ENCODE results near the gene FAM219B.

The FAM219B gene

DNA sequence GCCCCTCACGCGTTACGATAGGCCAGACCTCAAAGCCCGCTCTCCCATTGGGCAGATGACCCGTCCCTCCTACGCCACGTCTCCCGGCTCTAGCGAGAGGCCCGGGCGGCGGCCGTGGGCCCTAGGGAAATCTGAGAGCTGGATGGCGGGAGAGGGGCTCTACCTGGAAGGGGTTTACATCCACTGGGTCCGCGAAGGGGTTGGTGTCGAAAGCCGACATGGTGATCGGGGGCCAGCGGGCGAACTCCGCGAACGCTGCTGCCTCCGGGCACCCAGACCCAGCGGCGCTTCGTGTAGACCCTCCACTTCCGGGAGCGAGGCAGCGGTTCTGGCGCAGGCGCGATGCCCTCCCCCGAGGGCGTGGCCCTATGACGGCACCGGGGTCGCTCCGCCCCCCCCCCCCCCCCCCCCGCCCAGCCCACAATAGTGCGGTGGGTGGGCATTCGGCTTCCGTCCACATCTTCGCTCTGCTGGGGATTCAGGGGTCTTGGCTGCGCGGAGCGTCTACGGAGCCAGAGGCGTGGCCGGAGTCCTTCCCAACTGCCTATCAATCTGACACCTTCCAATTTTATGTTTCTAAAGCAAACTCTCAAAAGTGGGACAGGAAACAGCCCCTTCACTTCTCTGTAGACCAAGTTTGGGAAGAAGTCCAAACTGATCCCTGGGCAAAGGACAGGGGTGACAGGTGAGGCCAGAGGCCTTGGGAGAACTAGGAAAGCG lies 33.5 kb downstream of the FAM219B start, which contains the start of gene SCAMP2:
Gene SCAMP2, minus strand, starts transcription at position 330 of the 720 bp plus-strand sequence. Its CDS starts 110 bp downstream, at position 220.
- DNase-seq (ENCODE audit: low read depth, low spot score) = peak; percentile 93

DNA sequence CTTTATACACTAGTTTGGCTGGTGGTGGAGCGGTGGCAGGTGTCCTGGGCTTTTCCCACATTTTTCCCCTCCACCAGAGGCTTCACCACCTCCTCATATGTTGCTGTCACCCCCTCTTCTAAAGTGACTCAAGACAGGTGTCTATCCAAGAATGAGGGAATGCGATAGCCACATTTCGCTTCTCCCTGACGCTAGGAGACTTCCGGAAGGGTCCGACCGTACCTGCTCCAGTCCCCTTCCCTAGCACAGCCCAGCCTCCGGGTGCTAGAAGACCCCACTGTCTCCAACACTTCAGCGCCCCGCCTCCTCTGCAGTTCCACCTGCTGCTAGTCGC lies 34.0 kb downstream of the FAM219B start:
- DNase-seq (ENCODE audit: low read depth, low spot score) = no peak

GRCh38 chr15:74870436-74871215 lies 36.0 kb downstream of the FAM219B start:
- no peak for DNase-seq (ENCODE audit: low read depth, low spot score)

DNA sequence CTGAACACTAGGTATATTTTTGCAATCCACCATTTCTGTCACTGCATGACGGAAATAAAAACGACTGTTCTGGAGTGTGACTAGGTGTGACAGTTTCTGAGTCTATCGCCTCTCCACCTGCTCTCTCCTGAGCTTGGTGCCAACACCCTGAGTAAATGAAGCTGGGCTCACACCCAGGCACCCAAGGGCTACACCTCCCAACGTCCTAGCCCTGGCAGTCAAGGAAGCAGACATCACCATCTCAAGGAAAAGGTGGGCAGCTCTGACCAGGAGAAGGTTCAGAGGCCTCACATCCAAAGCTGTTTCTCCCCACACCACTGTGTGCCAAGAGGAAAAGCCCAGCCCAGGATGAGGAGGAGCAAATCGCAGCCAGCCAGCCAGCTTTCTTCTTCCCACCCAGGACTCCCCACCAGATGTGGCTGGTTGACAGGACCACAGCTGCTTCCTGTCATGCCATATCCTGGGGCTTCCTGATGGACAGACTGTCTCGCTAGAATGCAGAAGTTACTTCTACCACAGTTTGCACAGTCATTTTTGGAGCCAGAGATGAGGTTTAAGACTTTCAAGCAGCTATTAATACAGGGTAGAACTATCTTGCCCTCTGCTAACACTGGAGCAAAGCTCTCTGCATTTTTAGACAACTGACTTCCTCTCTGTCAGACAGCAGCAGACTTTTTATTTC lies 36.8 kb downstream of the FAM219B start:
- DNase-seq (ENCODE audit: low read depth, low spot score) = no peak

GRCh38 chr15:74869372-74869725 lies 37.3 kb downstream of the FAM219B start:
- no peak for DNase-seq (ENCODE audit: low read depth, low spot score)

- DNase-seq (ENCODE audit: low read depth, low spot score) = no peak
These were observed 38.6 kb downstream of the FAM219B start for GRCh38 chr15:74868059-74868458.

GRCh38 chr15:74867466-74868038 lies 39.1 kb downstream of the FAM219B start:
- no peak for DNase-seq (ENCODE audit: low read depth, low spot score)

DNA sequence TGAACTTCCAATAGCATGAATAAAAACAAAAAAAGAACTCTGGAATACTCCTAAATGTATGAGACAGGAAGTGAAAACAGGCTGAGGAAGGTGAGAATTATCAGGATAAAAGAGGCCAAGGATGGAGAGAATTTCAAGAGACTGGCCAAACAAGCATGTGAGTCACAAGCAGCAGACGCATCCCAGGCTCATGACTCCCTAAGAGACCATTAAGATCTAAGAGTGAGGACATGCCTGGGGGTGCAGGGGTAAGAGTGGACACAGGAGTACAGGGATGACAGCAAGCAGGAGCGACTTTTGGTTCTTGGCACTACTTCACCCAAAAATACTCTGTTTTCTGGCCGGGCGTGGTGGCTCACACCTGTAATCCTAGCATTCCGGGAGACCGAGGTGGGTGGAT lies 40.6 kb downstream of the FAM219B start:
- no peak for DNase-seq (ENCODE audit: low read depth, low spot score)

- no peak for DNase-seq (ENCODE audit: low read depth, low spot score)
These were observed 41.3 kb downstream of the FAM219B start for GRCh38 chr15:74865316-74865715.

GRCh38 chr15:74864296-74864695 lies 42.4 kb downstream of the FAM219B start:
- no peak for DNase-seq (ENCODE audit: low read depth, low spot score)

- no peak for DNase-seq (ENCODE audit: low read depth, low spot score)
These were observed 43.2 kb downstream of the FAM219B start for GRCh38 chr15:74863239-74864056.

DNA sequence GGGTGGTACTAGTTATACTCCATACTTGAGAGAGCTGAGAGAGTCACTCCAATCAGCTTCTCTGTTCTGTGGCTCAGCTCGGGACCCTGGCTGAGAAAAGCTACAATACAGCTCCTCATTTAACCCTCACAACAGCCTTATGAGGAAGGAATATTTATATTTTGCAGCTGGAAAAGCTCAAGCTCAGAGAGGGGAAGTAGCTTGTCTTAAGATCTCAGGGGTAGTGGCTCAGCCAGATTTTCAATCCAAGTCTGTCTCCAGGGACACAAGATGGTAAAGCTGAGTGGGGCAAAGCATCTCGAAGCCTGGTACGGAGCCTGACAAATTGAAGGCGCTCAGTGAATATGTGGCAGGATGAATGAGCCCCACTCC lies 48.3 kb downstream of the FAM219B start:
- DNase-seq (ENCODE audit: low read depth, low spot score) = no peak

GRCh38 chr15:74857671-74858368 lies 48.8 kb downstream of the FAM219B start:
- DNase-seq (ENCODE audit: low read depth, low spot score) = no peak

GRCh38 chr15:74857082-74857655 lies 49.5 kb downstream of the FAM219B start:
- no peak for DNase-seq (ENCODE audit: low read depth, low spot score)

DNA sequence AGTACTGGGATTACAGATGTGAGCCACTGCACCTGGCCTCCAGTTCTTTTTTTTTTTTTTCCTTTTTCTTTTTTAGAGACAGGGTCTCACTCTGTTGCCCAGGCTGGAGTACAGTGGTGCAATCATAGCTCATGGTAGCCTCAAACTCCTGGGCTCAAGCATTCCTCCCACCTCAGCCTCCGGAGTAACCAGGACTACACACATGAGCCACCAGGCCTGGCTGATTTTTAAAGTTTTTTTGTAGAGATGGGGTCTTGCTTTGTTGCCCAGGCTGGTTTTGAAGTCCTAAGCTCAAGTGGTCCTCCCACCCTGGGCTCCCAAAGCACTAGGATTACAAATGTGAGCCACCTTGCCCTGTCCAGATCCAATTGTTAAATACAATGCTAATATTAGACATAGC lies 50.1 kb downstream of the FAM219B start:
- no peak for DNase-seq (ENCODE audit: low read depth, low spot score)

DNA sequence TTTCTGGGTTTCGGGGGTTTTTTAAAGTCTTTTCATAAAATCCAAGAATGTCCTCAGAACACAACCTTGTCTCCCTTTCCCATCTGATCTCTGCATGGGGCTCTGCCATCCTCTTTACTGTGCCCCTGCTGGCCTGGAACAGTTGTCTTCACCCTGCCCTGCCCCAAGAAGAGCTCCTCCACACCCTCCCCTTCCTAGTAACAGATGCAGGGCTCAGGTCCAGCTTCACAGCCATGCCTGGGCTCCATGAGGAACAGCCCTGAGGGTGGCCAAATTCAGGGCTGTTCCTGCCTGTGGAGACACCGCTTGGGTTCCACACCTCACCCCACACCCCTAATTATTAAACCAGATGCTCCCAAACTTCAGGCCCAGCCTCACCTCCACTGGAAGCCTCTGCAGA lies 50.8 kb downstream of the FAM219B start:
- DNase-seq (ENCODE audit: low read depth, low spot score) = no peak

- no peak for DNase-seq (ENCODE audit: low read depth, low spot score)
These were observed 52.1 kb downstream of the FAM219B start for GRCh38 chr15:74854453-74855022.

DNA sequence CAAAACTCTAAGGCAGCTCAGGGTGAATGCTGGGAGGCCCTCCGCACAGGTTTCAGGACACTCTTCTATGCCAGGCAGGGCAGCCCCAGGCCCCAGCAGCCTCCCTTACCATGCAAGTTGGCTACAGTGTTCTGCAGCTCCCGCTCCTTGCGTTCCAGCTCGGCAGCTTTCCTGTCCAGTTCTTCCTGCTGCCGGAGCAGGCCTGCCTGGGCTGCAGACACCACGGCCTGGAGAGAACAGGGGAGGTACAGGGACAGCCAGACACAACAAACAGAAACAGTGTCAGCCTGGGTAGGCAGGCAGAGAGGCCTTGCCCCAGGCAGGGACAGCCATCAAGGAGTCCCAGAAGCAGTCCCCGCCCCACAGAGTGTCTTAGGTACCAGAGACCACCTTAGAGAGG lies 54.7 kb downstream of the FAM219B start:
- no peak for DNase-seq (ENCODE audit: low read depth, low spot score)

DNA sequence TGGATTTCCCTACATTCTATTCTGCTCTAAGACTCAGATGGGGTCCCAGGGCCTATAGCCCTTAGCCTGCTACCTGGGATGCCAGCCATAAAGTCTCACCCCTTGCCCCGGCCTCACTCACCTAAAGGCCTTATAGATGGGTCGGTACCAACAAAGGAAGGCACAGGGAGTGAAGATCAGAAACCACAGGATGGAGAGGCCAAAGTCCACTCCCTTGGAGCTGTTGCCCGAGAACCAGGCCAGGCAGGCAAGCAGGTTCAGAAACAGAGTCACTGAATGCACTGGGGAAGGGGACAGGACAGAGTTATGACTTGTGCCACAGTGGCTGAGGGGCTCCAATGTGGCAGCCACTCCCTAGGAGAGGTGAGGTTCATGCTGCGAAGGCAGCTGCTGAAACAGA lies 56.3 kb downstream of the FAM219B start:
- no peak for DNase-seq (ENCODE audit: low read depth, low spot score)

Measured in iPS DF 19.7 (cell line).